ENCODE results near the gene GRK5. TPM values are rescaled to one million over a fixed set of nuclear protein-coding genes. Genes with fewer than 3 reads are reported as not detected.
A peak's percentile ranks its signal among the peaks of the same experiment; 100 is the strongest.

GRK5 gene
- total RNA-seq, 1 donor, result 1.8 TPM

- Histone ChIP-seq H3K36me3 (ENCODE audit: insufficient read depth, low read length) (no peaks in the 10 kb centered on the region), H3K27ac (ENCODE audit: low read depth, low read length) (no peak overlapping the region), H4K20me1 (ENCODE audit: insufficient read depth, low read length) (no peaks in the 10 kb centered on the region), H3K27me3 (ENCODE audit: insufficient read depth, low read length) (no peaks in the 10 kb centered on the region), H3K4me1 (ENCODE audit: insufficient read depth, low read length) (no peaks in the 10 kb centered on the region), H3K79me2 (ENCODE audit: insufficient read depth, low read length) (no peaks in the 10 kb centered on the region), H3K4me2 (ENCODE audit: insufficient read depth, low read length) (no peak overlapping the region), H3K4me3 (ENCODE audit: insufficient read depth, low read length) (no peak overlapping the region), H3K9me3 (ENCODE audit: low read depth, low read length) (no peaks in the 10 kb centered on the region), H2AFZ (ENCODE audit: low read length) (no peak overlapping the region)
- TF ChIP-seq CTCF (IDR thresholded peaks at IDR 0.05; ENCODE audit: extremely low read depth, low read depth, low read length), result no peak
- peak; percentile 75 for DNase-seq (ENCODE audit: insufficient read length, low spot score, missing footprints)
Observed at GRCh38 chr10:119327096-119327745, 119.8 kb downstream of the GRK5 start.

GRCh38 chr10:119328223-119328622 lies 120.9 kb downstream of the GRK5 start:
- no peak overlapping the region for H2AFZ ChIP-seq (ENCODE audit: low read length)
- H3K27me3 ChIP-seq (ENCODE audit: insufficient read depth, low read length), result no peaks in the 10 kb centered on the region
- no peak overlapping the region for H3K27ac ChIP-seq (ENCODE audit: low read depth, low read length)
- H4K20me1 ChIP-seq (ENCODE audit: insufficient read depth, low read length), result no peaks in the 10 kb centered on the region
- DNase-seq (ENCODE audit: insufficient read length, low spot score, missing footprints), result peak; percentile 45
- no peaks in the 10 kb centered on the region for H3K9me3 ChIP-seq (ENCODE audit: low read depth, low read length)
- no peaks in the 10 kb centered on the region for H3K4me1 ChIP-seq (ENCODE audit: insufficient read depth, low read length)
- no peak for TF ChIP-seq CTCF (IDR thresholded peaks at IDR 0.05; ENCODE audit: extremely low read depth, low read depth, low read length)
- no peak overlapping the region for H3K4me3 ChIP-seq (ENCODE audit: insufficient read depth, low read length)
- H3K79me2 ChIP-seq (ENCODE audit: insufficient read depth, low read length), result no peaks in the 10 kb centered on the region
- H3K4me2 ChIP-seq (ENCODE audit: insufficient read depth, low read length), result no peak overlapping the region
- H3K36me3 ChIP-seq (ENCODE audit: insufficient read depth, low read length), result no peaks in the 10 kb centered on the region

- no peak overlapping the region for H3K4me2 ChIP-seq (ENCODE audit: insufficient read depth, low read length)
- no peaks in the 10 kb centered on the region for H4K20me1 ChIP-seq (ENCODE audit: insufficient read depth, low read length)
- H3K4me1 ChIP-seq (ENCODE audit: insufficient read depth, low read length), result no peaks in the 10 kb centered on the region
- no peaks in the 10 kb centered on the region for H3K9me3 ChIP-seq (ENCODE audit: low read depth, low read length)
- DNase-seq (ENCODE audit: insufficient read length, low spot score, missing footprints), result peak; percentile 5
- H3K27me3 ChIP-seq (ENCODE audit: insufficient read depth, low read length), result no peaks in the 10 kb centered on the region
- H3K4me3 ChIP-seq (ENCODE audit: insufficient read depth, low read length), result no peak overlapping the region
- no peak overlapping the region for H3K27ac ChIP-seq (ENCODE audit: low read depth, low read length)
- H3K79me2 ChIP-seq (ENCODE audit: insufficient read depth, low read length), result no peaks in the 10 kb centered on the region
- no peak for TF ChIP-seq CTCF (IDR thresholded peaks at IDR 0.05; ENCODE audit: extremely low read depth, low read depth, low read length)
- no peaks in the 10 kb centered on the region for H3K36me3 ChIP-seq (ENCODE audit: insufficient read depth, low read length)
- H2AFZ ChIP-seq (ENCODE audit: low read length), result no peak overlapping the region
Observed at GRCh38 chr10:119330342-119330741, 123.0 kb downstream of the GRK5 start.

GRCh38 chr10:119331061-119331460 lies 123.7 kb downstream of the GRK5 start:
- DNase-seq (ENCODE audit: insufficient read length, low spot score, missing footprints), result peak; percentile 25
- H3K27me3 ChIP-seq (ENCODE audit: insufficient read depth, low read length), result no peaks in the 10 kb centered on the region
- no peak overlapping the region for H3K27ac ChIP-seq (ENCODE audit: low read depth, low read length)
- no peaks in the 10 kb centered on the region for H4K20me1 ChIP-seq (ENCODE audit: insufficient read depth, low read length)
- no peak overlapping the region for H3K4me2 ChIP-seq (ENCODE audit: insufficient read depth, low read length)
- no peaks in the 10 kb centered on the region for H3K4me1 ChIP-seq (ENCODE audit: insufficient read depth, low read length)
- H2AFZ ChIP-seq (ENCODE audit: low read length), result no peak overlapping the region
- H3K36me3 ChIP-seq (ENCODE audit: insufficient read depth, low read length), result no peaks in the 10 kb centered on the region
- H3K79me2 ChIP-seq (ENCODE audit: insufficient read depth, low read length), result no peaks in the 10 kb centered on the region
- no peaks in the 10 kb centered on the region for H3K9me3 ChIP-seq (ENCODE audit: low read depth, low read length)
- no peak overlapping the region for H3K4me3 ChIP-seq (ENCODE audit: insufficient read depth, low read length)
- TF ChIP-seq CTCF (IDR thresholded peaks at IDR 0.05; ENCODE audit: extremely low read depth, low read depth, low read length), result no peak
